ENCODE measurements around the gene NUDT1.

DNA sequence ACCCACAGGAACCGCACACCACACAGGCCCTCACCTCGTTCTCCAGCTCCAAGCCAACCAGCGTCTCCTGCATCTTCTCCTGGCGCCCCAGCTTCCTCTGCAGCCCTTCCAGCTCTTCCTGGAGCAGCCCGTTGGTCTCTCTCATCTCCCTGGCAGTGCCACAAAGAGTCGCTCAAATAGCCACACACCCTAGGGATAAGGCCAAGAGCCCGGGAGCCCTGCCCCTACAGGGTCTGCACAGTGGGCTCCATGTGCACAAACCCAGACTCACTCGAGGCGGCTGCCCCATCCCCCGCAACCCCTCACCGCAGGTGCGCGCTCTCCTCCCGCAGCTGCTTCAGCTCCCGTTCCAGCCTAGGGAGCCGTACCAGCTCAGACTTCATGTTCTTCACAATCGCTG is 26.2 kb upstream of the NUDT1 start:
- TF ChIP-seq, protein P1, sequence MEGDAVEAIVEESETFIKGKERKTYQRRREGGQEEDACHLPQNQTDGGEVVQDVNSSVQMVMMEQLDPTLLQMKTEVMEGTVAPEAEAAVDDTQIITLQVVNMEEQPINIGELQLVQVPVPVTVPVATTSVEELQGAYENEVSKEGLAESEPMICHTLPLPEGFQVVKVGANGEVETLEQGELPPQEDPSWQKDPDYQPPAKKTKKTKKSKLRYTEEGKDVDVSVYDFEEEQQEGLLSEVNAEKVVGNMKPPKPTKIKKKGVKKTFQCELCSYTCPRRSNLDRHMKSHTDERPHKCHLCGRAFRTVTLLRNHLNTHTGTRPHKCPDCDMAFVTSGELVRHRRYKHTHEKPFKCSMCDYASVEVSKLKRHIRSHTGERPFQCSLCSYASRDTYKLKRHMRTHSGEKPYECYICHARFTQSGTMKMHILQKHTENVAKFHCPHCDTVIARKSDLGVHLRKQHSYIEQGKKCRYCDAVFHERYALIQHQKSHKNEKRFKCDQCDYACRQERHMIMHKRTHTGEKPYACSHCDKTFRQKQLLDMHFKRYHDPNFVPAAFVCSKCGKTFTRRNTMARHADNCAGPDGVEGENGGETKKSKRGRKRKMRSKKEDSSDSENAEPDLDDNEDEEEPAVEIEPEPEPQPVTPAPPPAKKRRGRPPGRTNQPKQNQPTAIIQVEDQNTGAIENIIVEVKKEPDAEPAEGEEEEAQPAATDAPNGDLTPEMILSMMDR (conservative IDR thresholded peaks at IDR 0.05; ENCODE audit: low read depth, low read length) = no peak
- no peak for TF ChIP-seq EZH2 (IDR thresholded peaks at IDR 0.05; ENCODE audit: borderline replicate concordance, low read depth, low read length, poor library complexity, severe bottlenecking)

All from A673 (cell line).